ENCODE measurements around the gene RHCG.

Gene RHCG

DNA sequence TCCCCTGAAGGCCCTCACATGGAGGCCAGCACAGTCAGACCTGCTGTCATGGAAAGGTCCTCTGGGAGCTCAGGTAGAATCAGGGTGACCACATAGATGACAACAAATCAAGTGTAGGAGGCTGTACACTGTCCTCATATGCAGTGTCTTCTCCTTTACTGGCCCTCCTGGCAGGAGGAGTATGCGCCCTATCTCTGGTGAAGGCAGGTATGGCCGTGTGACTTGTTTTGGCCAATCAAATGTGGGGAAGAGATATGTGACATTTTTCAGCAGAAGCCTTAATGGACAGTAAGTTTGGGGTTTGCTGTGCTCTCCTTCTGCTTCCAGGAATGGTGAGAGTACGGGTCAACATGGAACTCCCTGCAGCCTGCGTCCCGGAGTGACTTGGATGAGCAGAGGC is 69.9 kb downstream of the RHCG start:
- TF ChIP-seq, protein P1, sequence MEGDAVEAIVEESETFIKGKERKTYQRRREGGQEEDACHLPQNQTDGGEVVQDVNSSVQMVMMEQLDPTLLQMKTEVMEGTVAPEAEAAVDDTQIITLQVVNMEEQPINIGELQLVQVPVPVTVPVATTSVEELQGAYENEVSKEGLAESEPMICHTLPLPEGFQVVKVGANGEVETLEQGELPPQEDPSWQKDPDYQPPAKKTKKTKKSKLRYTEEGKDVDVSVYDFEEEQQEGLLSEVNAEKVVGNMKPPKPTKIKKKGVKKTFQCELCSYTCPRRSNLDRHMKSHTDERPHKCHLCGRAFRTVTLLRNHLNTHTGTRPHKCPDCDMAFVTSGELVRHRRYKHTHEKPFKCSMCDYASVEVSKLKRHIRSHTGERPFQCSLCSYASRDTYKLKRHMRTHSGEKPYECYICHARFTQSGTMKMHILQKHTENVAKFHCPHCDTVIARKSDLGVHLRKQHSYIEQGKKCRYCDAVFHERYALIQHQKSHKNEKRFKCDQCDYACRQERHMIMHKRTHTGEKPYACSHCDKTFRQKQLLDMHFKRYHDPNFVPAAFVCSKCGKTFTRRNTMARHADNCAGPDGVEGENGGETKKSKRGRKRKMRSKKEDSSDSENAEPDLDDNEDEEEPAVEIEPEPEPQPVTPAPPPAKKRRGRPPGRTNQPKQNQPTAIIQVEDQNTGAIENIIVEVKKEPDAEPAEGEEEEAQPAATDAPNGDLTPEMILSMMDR (conservative IDR thresholded peaks at IDR 0.05): no peak
- no peak for TF ChIP-seq ZFX (IDR thresholded peaks at IDR 0.05)
- H3K27ac ChIP-seq: no peak overlapping the region

DNA sequence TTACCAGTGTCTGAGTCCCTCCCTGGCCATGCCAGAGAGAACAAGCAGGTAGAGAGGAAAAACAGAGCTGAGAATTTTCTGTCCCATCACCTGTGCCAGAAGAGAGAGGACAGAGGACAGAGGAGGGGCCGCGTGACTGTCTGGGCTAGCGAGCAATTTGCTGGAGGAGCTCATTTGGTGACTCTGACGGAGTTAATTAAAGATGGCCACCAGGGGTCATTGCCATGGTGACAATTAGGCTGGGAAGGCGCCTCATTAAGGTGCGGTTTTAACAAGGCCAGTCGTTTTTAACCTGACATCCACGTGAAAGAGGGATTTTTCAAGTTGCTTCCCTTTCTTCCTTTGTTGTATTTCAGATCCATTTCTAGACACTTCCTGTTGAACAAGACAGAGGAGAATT is 72.4 kb downstream of the RHCG start:
- no peak for TF ChIP-seq ZFX (IDR thresholded peaks at IDR 0.05)
- TF ChIP-seq, protein P1 (conservative IDR thresholded peaks at IDR 0.05): no peak
- no peak overlapping the region for H3K27ac ChIP-seq
